Neutrophil (primary cell): ENCODE results near the gene DHX9.
"Not testable (repeated sequence)": the region's sequence is repeated elsewhere in the genome, so short reads cannot be mapped to it uniquely, and the experiment has no call there.

ENCODE experiments used
- H3K27ac ChIP-seq: fragments of 200-600 bp; sonication (generic); 2 replicates; pipeline ENCODE4 v1.5.1; 2016; ENCODE audit warnings: mild to moderate bottlenecking, moderate library complexity
- H3K27me3 ChIP-seq: fragments of 200-600 bp; sonication (generic); 2 replicates; pipeline ENCODE4 v1.6.0; 2016; ENCODE audit warnings: mild to moderate bottlenecking
- H3K36me3 ChIP-seq: fragments of 200-600 bp; sonication (generic); 2 replicates; pipeline ENCODE4 v1.5.1; 2017
- H3K4me1 ChIP-seq, 2 experiments: fragments of 200-600 bp in 1 of 2; sonication (generic) in 1 of 2; 1 replicate in 1 of 2; 2 replicates in 1 of 2; pipeline versions ENCODE4 v1.5.1 to v1.6.1; 2013 to 2016; ENCODE audit warnings: low read depth in 1 of 2, low read length in 1 of 2, mild to moderate bottlenecking in 1 of 2, moderate library complexity in 1 of 2; ENCODE audit not compliant: control insufficient read depth in 1 of 2, insufficient read depth in 1 of 2
- H3K4me3 ChIP-seq, 2 experiments: fragments of 200-600 bp in 1 of 2; sonication (generic) in 1 of 2; 1 replicate in 1 of 2; 2 replicates in 1 of 2; pipeline ENCODE4 v1.5.1; 2013 to 2016; ENCODE audit warnings: low read depth in 1 of 2, low read length in 1 of 2, mild to moderate bottlenecking in 1 of 2, moderate library complexity in 1 of 2
- H3K9me3 ChIP-seq: fragments of 200-600 bp; sonication (generic); 2 replicates; pipeline ENCODE4 v1.5.1; 2016
- CTCF ChIP-seq: fragments of 200-600 bp; sonication (generic); IDR thresholded peaks from 2 replicates; pipeline ENCODE4 v1.5.1; 2016; ENCODE audit warnings: antibody characterized with exemption

DHX9 gene

GRCh38 chr1:182889997-182890396 lies 50.9 kb downstream of the DHX9 start:
- H3K4me3 ChIP-seq, result no peak overlapping the region
- no peak overlapping the region for H3K27ac ChIP-seq
- TF ChIP-seq CTCF, result no peak

GRCh38 chr1:182890927-182891610 lies 51.9 kb downstream of the DHX9 start:
- Histone ChIP-seq H3K4me3 (no peak overlapping the region), H3K4me1 (no peaks in the 10 kb centered on the region), H3K36me3 (peaks cover 38% of the 10 kb centered on the region), H3K27me3 (no peaks in the 10 kb centered on the region), H3K9me3 (no peaks in the 10 kb centered on the region), H3K27ac (no peak overlapping the region)
- TF ChIP-seq CTCF, result no peak

More at GRCh38 chr1:182889997-182890396, 50.9 kb downstream of the DHX9 start:
- peaks cover 49% of the 10 kb centered on the region for H3K36me3 ChIP-seq
- no peaks in the 10 kb centered on the region for H3K27me3 ChIP-seq
- H3K9me3 ChIP-seq, result no peaks in the 10 kb centered on the region
- H3K4me1 ChIP-seq, result no peaks in the 10 kb centered on the region

- no peaks in the 10 kb centered on the region for H3K9me3 ChIP-seq
- H3K36me3 ChIP-seq, result no peaks in the 10 kb centered on the region
- H3K27ac ChIP-seq, result no peak overlapping the region
- no peak overlapping the region for H3K4me3 ChIP-seq
- no peaks in the 10 kb centered on the region for H3K27me3 ChIP-seq
- H3K4me1 ChIP-seq, result no peaks in the 10 kb centered on the region
- no peak for TF ChIP-seq CTCF
Measured at GRCh38 chr1:182897696-182898095, 58.5 kb downstream of the DHX9 start.

- not testable (repeated sequence) for H3K36me3 ChIP-seq, H3K9me3 ChIP-seq, H3K27me3 ChIP-seq, H3K4me3 ChIP-seq, H3K4me1 ChIP-seq, H3K27ac ChIP-seq
Measured at GRCh38 chr1:182901946-182902345, 62.8 kb downstream of the DHX9 start.

GRCh38 chr1:182905321-182905720 lies 66.2 kb downstream of the DHX9 start:
- Histone ChIP-seq H3K27me3 (peaks cover 5% of the 10 kb centered on the region), H3K9me3 (no peaks in the 10 kb centered on the region), H3K27ac (no peak overlapping the region), H3K4me1 (no peaks in the 10 kb centered on the region), H3K36me3 (no peaks in the 10 kb centered on the region), H3K4me3 (no peak overlapping the region)
- no peak for TF ChIP-seq CTCF

- H3K36me3 ChIP-seq, result no peaks in the 10 kb centered on the region
- no peak overlapping the region for H3K4me3 ChIP-seq
- H3K4me1 ChIP-seq, result no peaks in the 10 kb centered on the region
- H3K27me3 ChIP-seq, result peaks cover 5% of the 10 kb centered on the region
- TF ChIP-seq CTCF, result no peak
- H3K27ac ChIP-seq, result no peak overlapping the region
- H3K9me3 ChIP-seq, result no peaks in the 10 kb centered on the region
Measured at GRCh38 chr1:182909578-182909977, 70.4 kb downstream of the DHX9 start.
